Measurements from ENCODE around the gene PRKCE. TPM values are rescaled to one million over a fixed set of nuclear protein-coding genes. Genes with fewer than 3 reads are reported as not detected.

The PRKCE gene
- total and polyA plus RNA-seq, 2 of the 8 experiments (the other 6 are each of a cell fraction or from before 2014, with no cell fraction given): 0.54 to 2.1 TPM

DNA sequence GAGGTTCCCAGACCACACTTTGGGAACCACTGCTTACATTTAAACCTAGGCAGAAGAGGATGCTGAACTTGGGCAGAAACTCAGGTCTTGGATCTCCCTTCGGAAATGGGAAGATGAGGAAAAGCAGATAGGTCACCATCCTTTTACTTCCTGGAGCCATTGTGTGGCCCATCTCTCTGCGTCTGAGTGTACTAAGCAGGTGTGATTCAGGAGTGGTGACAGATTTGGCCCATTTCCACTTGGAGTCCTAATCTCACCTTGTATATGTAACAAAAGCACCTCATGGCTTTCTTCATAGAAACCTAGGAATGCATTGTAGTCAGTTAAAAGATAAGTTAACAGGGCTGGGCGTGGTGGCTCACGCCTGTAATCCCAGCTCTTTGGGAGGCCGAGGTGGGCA, 71.0 kb downstream of the PRKCE start:
- Histone ChIP-seq H4K20me1 (replicated peaks in 1 of 2; ENCODE audit: control insufficient read depth in 1 of 2, insufficient read depth in 2 of 2, low read length in 2 of 2) (no peaks in the 10 kb centered on the region), H2BK5ac (ENCODE audit: low read depth, low read length) (no peak overlapping the region), H3K79me1 (ENCODE audit: low read depth, low read length) (no peaks in the 10 kb centered on the region), H3K27ac (ENCODE audit: low read depth, low read length) (no peak overlapping the region), H4K8ac (ENCODE audit: extremely low read depth, insufficient read depth, low read length) (no peak overlapping the region), H3K14ac (ENCODE audit: insufficient read length) (no peak overlapping the region), H3K9me3 (ENCODE audit: insufficient read depth in 2 of 2, low read depth in 1 of 2, low read length in 1 of 2) (no peaks in the 10 kb centered on the region), H2BK12ac (ENCODE audit: low read depth, low read length) (no peak overlapping the region), H3K27me3 (replicated peaks in 1 of 4; ENCODE audit: control insufficient read depth in 3 of 4, extremely low read depth in 1 of 4, insufficient read depth in 3 of 4, low read length in 3 of 4) (no peaks in the 10 kb centered on the region), H3K23me2 (ENCODE audit: low read depth, low read length) (no peaks in the 10 kb centered on the region), H3K79me2 (ENCODE audit: control insufficient read depth in 1 of 2, insufficient read depth in 2 of 2, low read length in 2 of 2) (no peaks in the 10 kb centered on the region), H2AK5ac (ENCODE audit: low read depth, low read length) (no peak overlapping the region), H3K4me1 (replicated peaks in 1 of 4; ENCODE audit: control insufficient read depth in 3 of 4, insufficient read depth in 4 of 4, low read length in 3 of 4) (no peaks in the 10 kb centered on the region), H4K91ac (replicated peaks; ENCODE audit: insufficient read length, low read length) (no peak overlapping the region), H3K56ac (replicated peaks; ENCODE audit: insufficient read length, low read depth, low read length) (no peak overlapping the region), H3K18ac (ENCODE audit: extremely low read depth, low read length) (no peak overlapping the region), H3K23ac (ENCODE audit: insufficient read length) (no peak overlapping the region), H2BK20ac (ENCODE audit: low read length) (no peak overlapping the region), H3K4me2 (ENCODE audit: insufficient read depth in 1 of 2, low read depth in 2 of 2, low read length in 2 of 2) (no peak overlapping the region), H3K36me3 (ENCODE audit: control insufficient read depth in 2 of 4, insufficient read depth in 4 of 4, low read length in 3 of 4) (no peaks in the 10 kb centered on the region), H4K5ac (ENCODE audit: insufficient read length, low read depth, low read length) (no peak overlapping the region), H2AFZ (ENCODE audit: low read length) (no peak overlapping the region), H2BK15ac (ENCODE audit: low read length) (no peak overlapping the region), H3K4me3 (ENCODE audit: extremely low read depth in 1 of 4, insufficient read depth in 2 of 4, low read depth in 3 of 4, low read length in 4 of 4) (no peak overlapping the region), H3K9ac (replicated peaks in 1 of 4; ENCODE audit: extremely low read depth in 1 of 4, low read depth in 3 of 4, low read length in 3 of 4) (no peak overlapping the region), H2BK120ac (replicated peaks; ENCODE audit: low read depth, low read length) (no peak overlapping the region), H3K4ac (replicated peaks; ENCODE audit: insufficient read length, low read depth, low read length) (no peak overlapping the region)
- ChIA-PET POLR2A (ENCODE audit: partially characterized antibody) (no interaction called here), CTCF (ENCODE audit: partially characterized antibody) (interaction anchor here (1.3 kb wide), 1 partner anchor 17 kb away, joined by 3 read pairs; no protein-coding TSS in a partner anchor)
- no peak for DNase-seq (ENCODE audit: low read depth in 1 of 2, low spot score in 2 of 2)
- no peak for FAIRE-seq
- WGBS, 2 experiments (ENCODE audit: extremely low coverage in 1 of 2, insufficient coverage in 1 of 2, insufficient read length in 1 of 2, insufficient replicate concordance in 2 of 2, low coverage in 1 of 2, low lambda C conversion rate in 2 of 2, missing lambda C conversion rate in 1 of 2): 88% methylated on average over 5 of the region's 5 CpGs; no CpG with 5 or more reads in 1 of the 2 experiments
- TF ChIP-seq NRF1 (IDR thresholded peaks at IDR 0.05; ENCODE audit: low read depth, low read length): no peak
